ENCODE measurements around the gene PARPBP.

DNA sequence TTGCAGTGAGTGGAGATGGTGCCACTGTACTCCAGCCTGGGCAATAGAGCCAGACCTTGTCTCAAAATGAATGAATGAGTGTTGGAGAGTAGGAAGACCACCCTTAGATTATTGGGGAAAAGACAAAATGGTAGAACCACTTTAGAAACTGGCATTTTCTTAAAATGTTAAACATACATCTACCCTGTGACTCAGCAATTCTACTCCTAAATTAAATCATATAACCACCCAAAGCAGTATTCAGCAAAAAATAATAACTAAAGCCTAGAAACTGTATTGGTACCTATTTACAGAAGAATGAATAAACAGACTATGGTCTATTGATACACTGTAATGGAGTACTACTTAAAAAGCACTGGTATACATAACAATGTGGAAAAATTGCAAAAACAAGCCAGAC lies 9.2 kb upstream of the PARPBP start:
- TF ChIP-seq MXI1 (IDR thresholded peaks at IDR 0.05; ENCODE audit: low read depth, low read length) (no peak), POLR2AphosphoS5 (IDR thresholded peaks at IDR 0.05; ENCODE audit: low read depth, low read length) (no peak), NRF1 (IDR thresholded peaks at IDR 0.05; ENCODE audit: low read depth, low read length) (no peak), SMC3 (IDR thresholded peaks at IDR 0.05; ENCODE audit: low read depth, low read length) (no peak), EZH2phosphoT487 (IDR thresholded peaks at IDR 0.05; ENCODE audit: borderline replicate concordance, low read depth) (no peak), SIN3A (IDR thresholded peaks at IDR 0.05; ENCODE audit: borderline replicate concordance, low read depth, low read length) (no peak), EP300 (IDR thresholded peaks at IDR 0.05; ENCODE audit: borderline replicate concordance in 1 of 2, low read depth in 1 of 2, low read length in 1 of 2) (no peak), TCF12 (IDR thresholded peaks at IDR 0.05) (no peak), YY1 (IDR thresholded peaks at IDR 0.05; ENCODE audit: low read depth) (no peak), CHD2 (IDR thresholded peaks at IDR 0.05; ENCODE audit: low read length, partially characterized antibody) (no peak)
- TF ChIP-seq, protein P1, sequence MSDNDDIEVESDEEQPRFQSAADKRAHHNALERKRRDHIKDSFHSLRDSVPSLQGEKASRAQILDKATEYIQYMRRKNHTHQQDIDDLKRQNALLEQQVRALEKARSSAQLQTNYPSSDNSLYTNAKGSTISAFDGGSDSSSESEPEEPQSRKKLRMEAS (IDR thresholded peaks at IDR 0.05; ENCODE audit: low read depth): no peak
- TF ChIP-seq, protein P2, sequence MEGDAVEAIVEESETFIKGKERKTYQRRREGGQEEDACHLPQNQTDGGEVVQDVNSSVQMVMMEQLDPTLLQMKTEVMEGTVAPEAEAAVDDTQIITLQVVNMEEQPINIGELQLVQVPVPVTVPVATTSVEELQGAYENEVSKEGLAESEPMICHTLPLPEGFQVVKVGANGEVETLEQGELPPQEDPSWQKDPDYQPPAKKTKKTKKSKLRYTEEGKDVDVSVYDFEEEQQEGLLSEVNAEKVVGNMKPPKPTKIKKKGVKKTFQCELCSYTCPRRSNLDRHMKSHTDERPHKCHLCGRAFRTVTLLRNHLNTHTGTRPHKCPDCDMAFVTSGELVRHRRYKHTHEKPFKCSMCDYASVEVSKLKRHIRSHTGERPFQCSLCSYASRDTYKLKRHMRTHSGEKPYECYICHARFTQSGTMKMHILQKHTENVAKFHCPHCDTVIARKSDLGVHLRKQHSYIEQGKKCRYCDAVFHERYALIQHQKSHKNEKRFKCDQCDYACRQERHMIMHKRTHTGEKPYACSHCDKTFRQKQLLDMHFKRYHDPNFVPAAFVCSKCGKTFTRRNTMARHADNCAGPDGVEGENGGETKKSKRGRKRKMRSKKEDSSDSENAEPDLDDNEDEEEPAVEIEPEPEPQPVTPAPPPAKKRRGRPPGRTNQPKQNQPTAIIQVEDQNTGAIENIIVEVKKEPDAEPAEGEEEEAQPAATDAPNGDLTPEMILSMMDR (IDR thresholded peaks at IDR 0.05): no peak

All from SK-N-SH (cell line).